A549 (cell line): ENCODE data around the gene ZDHHC17.

ENCODE experiments used
- CHD2 ChIP-seq: fragments of 150-350 bp; IDR thresholded peaks from 2 replicates; pipeline ENCODE4 v1.6.1; 2014; ENCODE audit warnings: low read length; ENCODE audit not compliant: partially characterized antibody
- HMGXB4 ChIP-seq: fragments of 250-450 bp; sonication (Bioruptor Pico); IDR thresholded peaks from 2 replicates; pipeline ENCODE4 v1.5.0; 2021; ENCODE audit warnings: mild to moderate bottlenecking, moderate library complexity, borderline replicate concordance
- HOXB13 ChIP-seq: fragments of 250-450 bp; sonication (Bioruptor Pico); IDR thresholded peaks from 2 replicates; pipeline ENCODE4 v1.5.0; 2020; ENCODE audit warnings: low read depth, mild to moderate bottlenecking, moderate library complexity
- JUNB ChIP-seq: fragments of >200 bp; sonication (Bioruptor Twin); formaldehyde crosslinking; IDR thresholded peaks from 2 replicates; pipeline ENCODE4 v1.6.1; 2016
- MAFK ChIP-seq: fragments of 450-650 bp; IDR thresholded peaks from 2 replicates; pipeline ENCODE4 v1.6.1; 2014; ENCODE audit not compliant: partially characterized antibody
- MAX ChIP-seq: IDR thresholded peaks from 2 replicates; pipeline ENCODE4 v1.6.1; 2012
- POLR2A ChIP-seq: IDR thresholded peaks from 2 replicates; pipeline ENCODE4 v1.6.1; 2012; ENCODE audit warnings: mild to moderate bottlenecking, low read length
- RAD21 ChIP-seq, 2 experiments: fragments of >200 bp in 1 of 2; sonication (Bioruptor Twin) in 1 of 2; formaldehyde crosslinking in 1 of 2; IDR thresholded peaks in 1 of 2; conservative IDR thresholded peaks in 1 of 2; 2 replicates in 1 of 2; 3 replicates in 1 of 2; pipeline ENCODE4 v1.6.1; 2012 to 2018; ENCODE audit warnings: inconsistent platforms in 1 of 2
- RFX5 ChIP-seq: fragments of 450-650 bp; IDR thresholded peaks from 2 replicates; pipeline ENCODE4 v1.7.1; 2014; ENCODE audit warnings: antibody characterized with exemption, mild to moderate bottlenecking, moderate library complexity
- RNF2 ChIP-seq: fragments of 200-600 bp; sonication (generic); IDR thresholded peaks from 2 replicates; pipeline ENCODE4 v1.6.1; 2016; ENCODE audit warnings: low read depth, mild to moderate bottlenecking, antibody characterized with exemption, moderate library complexity, borderline replicate concordance
- TF ChIP-seq, protein P1 (sequence below): fragments of >200 bp; sonication (Bioruptor Twin); formaldehyde crosslinking; IDR thresholded peaks from 3 replicates; pipeline ENCODE4 v1.5.1; 2016

GRCh38 chr12:76878099-76878898, 114.4 kb downstream of the ZDHHC17 start:
- TF ChIP-seq RNF2 = no peak
- no peak for TF ChIP-seq POLR2A
- no peak for TF ChIP-seq MAX
- no peak for TF ChIP-seq MAFK
- TF ChIP-seq CHD2 = no peak
- TF ChIP-seq, protein P1, sequence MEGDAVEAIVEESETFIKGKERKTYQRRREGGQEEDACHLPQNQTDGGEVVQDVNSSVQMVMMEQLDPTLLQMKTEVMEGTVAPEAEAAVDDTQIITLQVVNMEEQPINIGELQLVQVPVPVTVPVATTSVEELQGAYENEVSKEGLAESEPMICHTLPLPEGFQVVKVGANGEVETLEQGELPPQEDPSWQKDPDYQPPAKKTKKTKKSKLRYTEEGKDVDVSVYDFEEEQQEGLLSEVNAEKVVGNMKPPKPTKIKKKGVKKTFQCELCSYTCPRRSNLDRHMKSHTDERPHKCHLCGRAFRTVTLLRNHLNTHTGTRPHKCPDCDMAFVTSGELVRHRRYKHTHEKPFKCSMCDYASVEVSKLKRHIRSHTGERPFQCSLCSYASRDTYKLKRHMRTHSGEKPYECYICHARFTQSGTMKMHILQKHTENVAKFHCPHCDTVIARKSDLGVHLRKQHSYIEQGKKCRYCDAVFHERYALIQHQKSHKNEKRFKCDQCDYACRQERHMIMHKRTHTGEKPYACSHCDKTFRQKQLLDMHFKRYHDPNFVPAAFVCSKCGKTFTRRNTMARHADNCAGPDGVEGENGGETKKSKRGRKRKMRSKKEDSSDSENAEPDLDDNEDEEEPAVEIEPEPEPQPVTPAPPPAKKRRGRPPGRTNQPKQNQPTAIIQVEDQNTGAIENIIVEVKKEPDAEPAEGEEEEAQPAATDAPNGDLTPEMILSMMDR = no peak
- no peak for TF ChIP-seq HMGXB4
- no peak for TF ChIP-seq RFX5
- TF ChIP-seq RAD21 (conservative IDR thresholded peaks at IDR 0.05 in 1 of 2, IDR thresholded peaks at IDR 0.05 in 1 of 2) = no peak
- TF ChIP-seq JUNB = no peak
- no peak for TF ChIP-seq HOXB13 (CRISPR knock-in tag)
